SK-N-SH treated with all-trans-retinoic acid at 6 μM for 48 hours (cell line): ENCODE data around the gene SHISA2.

Source experiments
- ARNTL ChIP-seq: fragments of 450-650 bp; formaldehyde crosslinking; IDR thresholded peaks from 2 replicates; pipeline ENCODE4 v1.5.0; 2020; ENCODE audit warnings: low read depth, mild to moderate bottlenecking, moderate library complexity, borderline replicate concordance
- ISL1 ChIP-seq: fragments of 250-450 bp; sonication (Bioruptor Pico); IDR thresholded peaks from 2 replicates; pipeline ENCODE4 v2.1.2; 2022; ENCODE audit warnings: mild to moderate bottlenecking, moderate library complexity
- OSR1 ChIP-seq: fragments of 250-450 bp; sonication (Bioruptor Pico); IDR thresholded peaks from 2 replicates; pipeline ENCODE4 v1.8.0; 2022; ENCODE audit warnings: moderate library complexity, mild to moderate bottlenecking, inconsistent platforms
- RARB ChIP-seq: fragments of 250-450 bp; sonication (Bioruptor Pico); IDR thresholded peaks from 2 replicates; pipeline ENCODE4 v1.8.0; 2021; ENCODE audit warnings: mild to moderate bottlenecking, moderate library complexity
- ZFP3 ChIP-seq: fragments of 250-450 bp; sonication (Bioruptor Pico); IDR thresholded peaks from 2 replicates; pipeline ENCODE4 v1.5.0; 2020; ENCODE audit warnings: mild to moderate bottlenecking, moderate library complexity
- ZNF565 ChIP-seq: fragments of 450-650 bp; formaldehyde crosslinking; conservative IDR thresholded peaks from 2 replicates; pipeline ENCODE4 v1.5.0; 2020; ENCODE audit warnings: low read depth, mild to moderate bottlenecking, moderate library complexity
- ZNF8 ChIP-seq: fragments of 450-650 bp; formaldehyde crosslinking; IDR thresholded peaks from 2 replicates; pipeline ENCODE4 v1.5.0; 2020; ENCODE audit warnings: mild to moderate bottlenecking, moderate library complexity
- TF ChIP-seq, protein P1 (sequence below): fragments of 250-450 bp; sonication (Bioruptor Pico); IDR thresholded peaks from 2 replicates; pipeline ENCODE4 v1.5.0; 2020; ENCODE audit warnings: mild to moderate bottlenecking, moderate library complexity
- TF ChIP-seq, protein P2 (sequence below): fragments of 250-450 bp; sonication (Bioruptor Pico); IDR thresholded peaks from 2 replicates; pipeline ENCODE4 v1.8.0; 2021; ENCODE audit warnings: low read depth, mild to moderate bottlenecking, moderate library complexity, borderline replicate concordance
- TF ChIP-seq, protein P3 (sequence below): fragments of 250-450 bp; sonication (Bioruptor Pico); IDR thresholded peaks from 2 replicates; pipeline ENCODE4 v1.8.0; 2020; ENCODE audit warnings: mild to moderate bottlenecking, moderate library complexity, borderline replicate concordance
- TF ChIP-seq, protein P4 (sequence below): fragments of 250-450 bp; sonication (Bioruptor Pico); IDR thresholded peaks from 2 replicates; pipeline ENCODE4 v1.5.1; 2020; ENCODE audit warnings: low read depth, mild to moderate bottlenecking, moderate library complexity

DNA sequence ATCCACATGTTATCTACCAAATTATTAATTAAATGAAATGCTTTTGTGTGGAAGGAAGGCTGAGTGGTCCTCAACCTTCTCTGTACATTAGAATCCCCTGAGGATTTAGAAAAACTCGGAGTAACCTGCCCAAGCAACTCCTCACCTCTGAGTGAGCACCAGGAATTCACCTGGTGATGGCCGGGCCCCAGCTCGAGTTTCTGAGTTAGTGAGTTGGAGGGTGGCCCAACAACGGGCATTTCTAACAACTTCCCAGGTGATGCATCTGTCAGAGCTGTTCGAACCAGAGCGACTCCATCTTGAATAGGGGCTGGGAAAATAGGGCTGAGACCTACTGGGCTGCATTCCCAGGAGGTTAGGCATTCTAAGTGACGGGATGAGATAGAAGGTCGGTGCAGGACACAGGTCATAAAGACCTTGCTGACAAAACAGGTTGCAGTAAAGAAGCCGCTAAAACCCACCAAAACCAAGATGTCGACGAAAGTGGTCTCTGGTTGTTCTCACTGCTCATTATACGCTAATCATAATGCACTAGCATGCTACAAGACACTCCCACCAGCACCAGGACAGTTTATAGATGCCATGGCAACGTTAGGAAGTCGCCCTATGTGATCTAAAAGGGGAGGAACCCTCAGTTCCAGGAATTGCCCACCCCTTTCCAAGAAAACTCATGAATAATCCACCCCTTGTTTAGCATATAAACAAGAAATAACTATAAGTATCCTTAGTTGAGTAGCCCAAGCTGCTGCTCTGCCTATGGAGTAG, 44.2 kb upstream of the SHISA2 start:
- TF ChIP-seq, protein P1, sequence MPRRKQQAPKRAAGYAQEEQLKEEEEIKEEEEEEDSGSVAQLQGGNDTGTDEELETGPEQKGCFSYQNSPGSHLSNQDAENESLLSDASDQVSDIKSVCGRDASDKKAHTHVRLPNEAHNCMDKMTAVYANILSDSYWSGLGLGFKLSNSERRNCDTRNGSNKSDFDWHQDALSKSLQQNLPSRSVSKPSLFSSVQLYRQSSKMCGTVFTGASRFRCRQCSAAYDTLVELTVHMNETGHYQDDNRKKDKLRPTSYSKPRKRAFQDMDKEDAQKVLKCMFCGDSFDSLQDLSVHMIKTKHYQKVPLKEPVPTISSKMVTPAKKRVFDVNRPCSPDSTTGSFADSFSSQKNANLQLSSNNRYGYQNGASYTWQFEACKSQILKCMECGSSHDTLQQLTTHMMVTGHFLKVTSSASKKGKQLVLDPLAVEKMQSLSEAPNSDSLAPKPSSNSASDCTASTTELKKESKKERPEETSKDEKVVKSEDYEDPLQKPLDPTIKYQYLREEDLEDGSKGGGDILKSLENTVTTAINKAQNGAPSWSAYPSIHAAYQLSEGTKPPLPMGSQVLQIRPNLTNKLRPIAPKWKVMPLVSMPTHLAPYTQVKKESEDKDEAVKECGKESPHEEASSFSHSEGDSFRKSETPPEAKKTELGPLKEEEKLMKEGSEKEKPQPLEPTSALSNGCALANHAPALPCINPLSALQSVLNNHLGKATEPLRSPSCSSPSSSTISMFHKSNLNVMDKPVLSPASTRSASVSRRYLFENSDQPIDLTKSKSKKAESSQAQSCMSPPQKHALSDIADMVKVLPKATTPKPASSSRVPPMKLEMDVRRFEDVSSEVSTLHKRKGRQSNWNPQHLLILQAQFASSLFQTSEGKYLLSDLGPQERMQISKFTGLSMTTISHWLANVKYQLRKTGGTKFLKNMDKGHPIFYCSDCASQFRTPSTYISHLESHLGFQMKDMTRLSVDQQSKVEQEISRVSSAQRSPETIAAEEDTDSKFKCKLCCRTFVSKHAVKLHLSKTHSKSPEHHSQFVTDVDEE (CRISPR knock-in tag) = no peak
- TF ChIP-seq ZFP3 (no peak), OSR1 (CRISPR knock-in tag) (no peak), ISL1 (CRISPR knock-in tag) (no peak), RARB (CRISPR knock-in tag) (no peak), ARNTL (CRISPR knock-in tag) (no peak), ZNF8 (CRISPR knock-in tag) (no peak), ZNF565 (CRISPR knock-in tag) (no peak)
- TF ChIP-seq, protein P2, sequence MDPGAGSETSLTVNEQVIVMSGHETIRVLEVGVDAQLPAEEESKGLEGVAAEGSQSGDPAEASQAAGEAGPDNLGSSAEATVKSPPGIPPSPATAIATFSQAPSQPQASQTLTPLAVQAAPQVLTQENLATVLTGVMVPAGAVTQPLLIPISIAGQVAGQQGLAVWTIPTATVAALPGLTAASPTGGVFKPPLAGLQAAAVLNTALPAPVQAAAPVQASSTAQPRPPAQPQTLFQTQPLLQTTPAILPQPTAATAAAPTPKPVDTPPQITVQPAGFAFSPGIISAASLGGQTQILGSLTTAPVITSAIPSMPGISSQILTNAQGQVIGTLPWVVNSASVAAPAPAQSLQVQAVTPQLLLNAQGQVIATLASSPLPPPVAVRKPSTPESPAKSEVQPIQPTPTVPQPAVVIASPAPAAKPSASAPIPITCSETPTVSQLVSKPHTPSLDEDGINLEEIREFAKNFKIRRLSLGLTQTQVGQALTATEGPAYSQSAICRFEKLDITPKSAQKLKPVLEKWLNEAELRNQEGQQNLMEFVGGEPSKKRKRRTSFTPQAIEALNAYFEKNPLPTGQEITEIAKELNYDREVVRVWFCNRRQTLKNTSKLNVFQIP (CRISPR knock-in tag) = no peak
- TF ChIP-seq, protein P3, sequence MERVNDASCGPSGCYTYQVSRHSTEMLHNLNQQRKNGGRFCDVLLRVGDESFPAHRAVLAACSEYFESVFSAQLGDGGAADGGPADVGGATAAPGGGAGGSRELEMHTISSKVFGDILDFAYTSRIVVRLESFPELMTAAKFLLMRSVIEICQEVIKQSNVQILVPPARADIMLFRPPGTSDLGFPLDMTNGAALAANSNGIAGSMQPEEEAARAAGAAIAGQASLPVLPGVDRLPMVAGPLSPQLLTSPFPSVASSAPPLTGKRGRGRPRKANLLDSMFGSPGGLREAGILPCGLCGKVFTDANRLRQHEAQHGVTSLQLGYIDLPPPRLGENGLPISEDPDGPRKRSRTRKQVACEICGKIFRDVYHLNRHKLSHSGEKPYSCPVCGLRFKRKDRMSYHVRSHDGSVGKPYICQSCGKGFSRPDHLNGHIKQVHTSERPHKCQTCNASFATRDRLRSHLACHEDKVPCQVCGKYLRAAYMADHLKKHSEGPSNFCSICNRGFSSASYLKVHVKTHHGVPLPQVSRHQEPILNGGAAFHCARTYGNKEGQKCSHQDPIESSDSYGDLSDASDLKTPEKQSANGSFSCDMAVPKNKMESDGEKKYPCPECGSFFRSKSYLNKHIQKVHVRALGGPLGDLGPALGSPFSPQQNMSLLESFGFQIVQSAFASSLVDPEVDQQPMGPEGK (CRISPR knock-in tag) = no peak
- TF ChIP-seq, protein P4, sequence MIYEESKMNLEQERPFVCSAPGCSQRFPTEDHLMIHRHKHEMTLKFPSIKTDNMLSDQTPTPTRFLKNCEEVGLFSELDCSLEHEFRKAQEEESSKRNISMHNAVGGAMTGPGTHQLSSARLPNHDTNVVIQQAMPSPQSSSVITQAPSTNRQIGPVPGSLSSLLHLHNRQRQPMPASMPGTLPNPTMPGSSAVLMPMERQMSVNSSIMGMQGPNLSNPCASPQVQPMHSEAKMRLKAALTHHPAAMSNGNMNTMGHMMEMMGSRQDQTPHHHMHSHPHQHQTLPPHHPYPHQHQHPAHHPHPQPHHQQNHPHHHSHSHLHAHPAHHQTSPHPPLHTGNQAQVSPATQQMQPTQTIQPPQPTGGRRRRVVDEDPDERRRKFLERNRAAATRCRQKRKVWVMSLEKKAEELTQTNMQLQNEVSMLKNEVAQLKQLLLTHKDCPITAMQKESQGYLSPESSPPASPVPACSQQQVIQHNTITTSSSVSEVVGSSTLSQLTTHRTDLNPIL = no peak
